HG03108 (cell line): ENCODE results near the gene EDIL3.
"Not testable (repeated sequence)": the region's sequence is repeated elsewhere in the genome, so short reads cannot be mapped to it uniquely, and the experiment has no call there.

Source experiments
- ATAC-seq: cut with Tn5 transposase; IDR thresholded peaks from one replicate; pipeline ENCODE4 v1.9.1; 2021; ENCODE audit warnings: moderate library complexity; ENCODE audit not compliant: unreplicated experiment

The EDIL3 gene

DNA sequence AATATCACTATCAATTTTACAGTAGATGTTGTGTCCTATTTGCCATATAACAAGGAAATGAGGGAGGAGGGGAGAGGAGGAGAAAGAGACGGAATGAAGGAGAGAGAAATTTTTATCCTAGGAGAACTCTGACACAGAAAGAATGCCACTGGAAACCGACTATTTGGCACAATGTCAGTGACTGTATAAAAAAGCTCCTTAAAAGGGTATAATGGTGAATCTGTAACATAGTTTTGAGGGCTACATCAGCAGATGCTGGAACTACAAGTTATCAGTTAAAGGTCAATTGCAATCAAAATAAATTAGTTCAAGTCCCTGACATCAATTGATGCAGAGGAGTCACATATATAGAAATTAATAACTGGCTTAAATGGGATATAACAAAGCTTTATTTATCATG, 5.7 kb downstream of the EDIL3 start:
- ATAC-seq: no peak

DNA sequence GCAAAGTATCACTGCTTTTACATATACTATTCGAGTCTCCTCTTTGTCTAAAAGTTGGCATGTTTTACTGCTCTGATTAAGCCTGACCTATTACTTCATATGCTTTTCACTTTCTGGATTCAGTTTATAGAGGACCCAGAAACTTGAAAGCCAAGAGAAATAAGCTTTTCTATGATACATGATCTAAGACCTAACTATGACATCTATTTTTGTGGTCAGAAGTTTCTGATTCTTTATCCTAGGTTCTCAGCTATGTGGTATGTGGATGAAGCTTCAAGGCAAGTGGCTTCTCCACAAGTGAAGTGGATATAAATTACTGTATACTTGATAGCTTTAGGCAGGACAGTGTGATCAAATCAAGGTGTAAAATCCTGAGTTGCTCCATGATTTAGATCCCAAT, 6.3 kb downstream of the EDIL3 start:
- no peak for ATAC-seq

DNA sequence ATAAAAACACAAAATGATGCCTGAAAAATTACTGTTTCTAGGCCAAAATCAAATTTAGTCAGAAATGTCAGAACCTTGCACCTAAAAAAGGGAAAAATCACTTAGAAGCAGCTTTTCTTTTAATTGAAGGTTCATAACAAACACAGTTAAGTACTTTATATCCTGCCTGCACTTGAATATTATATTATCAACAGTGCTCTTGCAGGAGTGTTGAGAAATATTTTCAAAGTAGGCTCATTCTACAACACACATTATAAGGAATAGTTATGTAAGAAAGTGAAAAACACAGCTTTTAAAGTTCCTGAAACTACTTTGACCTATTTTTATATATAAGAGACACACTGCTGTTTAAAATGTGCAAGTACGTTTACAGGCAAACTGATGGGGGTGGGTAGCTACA, 8.3 kb downstream of the EDIL3 start:
- no peak for ATAC-seq

DNA sequence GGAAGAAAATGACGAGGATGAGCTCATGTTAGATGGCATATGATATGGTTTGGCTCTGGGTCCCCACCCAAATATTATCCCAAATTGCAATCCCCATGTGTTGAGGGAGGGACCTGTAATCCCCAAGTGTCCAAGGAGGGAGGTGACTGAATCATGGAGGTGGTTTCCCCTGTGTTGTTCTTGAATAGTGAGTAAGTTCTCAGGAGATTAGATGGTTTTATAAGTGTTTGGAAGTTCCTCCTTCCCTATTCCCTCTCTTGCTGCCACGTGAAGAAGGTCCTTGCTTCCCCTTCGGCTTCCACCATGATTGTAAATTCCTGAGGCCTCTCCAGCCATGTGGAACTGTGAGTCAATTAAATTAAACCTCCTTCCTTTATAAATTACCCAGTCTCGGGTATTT, 10.1 kb downstream of the EDIL3 start:
- no peak for ATAC-seq

DNA sequence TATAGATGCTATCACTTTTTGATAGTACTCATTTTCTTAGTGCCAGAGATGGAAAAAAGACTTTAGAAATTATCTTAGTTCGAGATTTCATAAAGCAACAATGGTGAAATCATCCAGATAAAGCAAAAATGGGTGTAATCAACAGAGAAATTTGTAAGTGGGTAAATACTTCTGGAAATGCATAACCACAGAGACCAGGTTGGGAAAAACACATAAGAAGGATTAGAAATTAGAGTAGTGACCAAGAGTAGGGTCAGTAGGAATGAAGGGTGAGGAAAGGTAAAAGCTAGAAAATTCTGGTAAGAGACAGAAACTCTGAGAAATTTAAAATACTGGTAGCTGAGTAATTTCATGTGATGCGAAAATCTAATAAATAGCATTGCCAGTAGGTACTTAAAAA, 11.2 kb downstream of the EDIL3 start:
- no peak for ATAC-seq

DNA sequence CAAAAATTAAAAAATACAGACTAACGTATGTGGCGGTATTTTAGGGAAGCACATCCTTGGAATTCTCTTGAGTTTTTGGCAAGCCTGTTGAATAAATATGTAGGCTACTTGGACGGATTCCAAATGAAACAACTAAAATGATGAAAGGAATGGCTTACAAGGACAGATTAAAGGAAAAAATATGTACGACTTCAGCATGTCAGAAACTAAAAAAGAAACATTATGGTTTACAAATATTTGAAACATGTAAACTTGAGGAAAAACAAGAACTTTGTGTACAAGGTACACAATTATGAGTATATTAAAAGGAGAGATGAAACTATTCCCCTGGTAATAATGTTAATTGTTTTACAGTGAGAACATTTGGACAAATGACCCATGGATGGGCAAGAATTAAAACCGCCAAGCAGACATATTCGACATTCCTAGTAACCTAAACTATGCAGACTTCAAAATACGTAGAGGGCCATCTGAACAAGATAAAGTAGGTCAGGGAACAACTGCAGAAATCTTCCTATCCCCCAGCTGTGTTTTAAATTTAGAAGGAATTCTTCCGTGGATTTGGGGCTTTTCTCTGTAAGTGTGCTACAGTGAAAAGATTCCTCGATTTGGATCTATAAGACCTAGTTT, 12.5 kb downstream of the EDIL3 start:
- no peak for ATAC-seq

DNA sequence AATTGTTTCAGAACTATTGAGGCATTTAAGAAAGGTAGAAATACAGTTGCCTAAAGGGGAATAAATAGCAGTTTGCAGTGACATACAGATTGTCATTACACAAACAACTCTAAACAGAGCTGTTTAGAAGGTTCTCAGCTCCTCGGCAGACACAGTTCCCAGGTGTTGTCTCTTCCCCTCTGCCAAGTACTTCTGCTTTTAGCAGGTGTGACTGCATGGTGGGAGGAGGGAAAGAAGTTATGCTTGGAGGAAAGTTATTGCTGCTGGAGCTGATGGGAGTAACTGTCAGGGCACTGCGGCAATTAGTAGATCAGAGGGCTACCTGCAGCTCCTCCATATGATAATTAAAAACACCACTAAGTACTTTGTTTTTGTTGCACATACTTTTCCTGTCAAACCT, 14.5 kb downstream of the EDIL3 start:
- ATAC-seq: no peak

DNA sequence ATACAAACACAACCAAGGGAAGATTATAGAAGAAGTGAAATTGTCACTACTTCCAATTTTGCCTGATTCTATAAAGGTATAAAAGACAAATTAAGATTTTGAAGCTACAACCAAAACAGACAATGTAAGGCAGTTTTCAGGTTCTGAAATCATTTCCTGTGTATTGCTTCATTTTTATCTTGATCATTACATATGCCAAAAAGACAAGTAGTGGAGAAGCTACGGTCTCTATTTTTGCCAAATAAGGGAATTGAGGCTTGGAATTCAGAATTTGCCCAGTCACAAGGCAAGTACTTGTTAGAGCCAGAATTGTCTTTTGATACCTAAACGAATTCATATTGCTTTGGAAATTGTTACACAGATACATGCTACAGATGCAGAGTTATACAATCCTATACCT, 20.6 kb downstream of the EDIL3 start:
- no peak for ATAC-seq

DNA sequence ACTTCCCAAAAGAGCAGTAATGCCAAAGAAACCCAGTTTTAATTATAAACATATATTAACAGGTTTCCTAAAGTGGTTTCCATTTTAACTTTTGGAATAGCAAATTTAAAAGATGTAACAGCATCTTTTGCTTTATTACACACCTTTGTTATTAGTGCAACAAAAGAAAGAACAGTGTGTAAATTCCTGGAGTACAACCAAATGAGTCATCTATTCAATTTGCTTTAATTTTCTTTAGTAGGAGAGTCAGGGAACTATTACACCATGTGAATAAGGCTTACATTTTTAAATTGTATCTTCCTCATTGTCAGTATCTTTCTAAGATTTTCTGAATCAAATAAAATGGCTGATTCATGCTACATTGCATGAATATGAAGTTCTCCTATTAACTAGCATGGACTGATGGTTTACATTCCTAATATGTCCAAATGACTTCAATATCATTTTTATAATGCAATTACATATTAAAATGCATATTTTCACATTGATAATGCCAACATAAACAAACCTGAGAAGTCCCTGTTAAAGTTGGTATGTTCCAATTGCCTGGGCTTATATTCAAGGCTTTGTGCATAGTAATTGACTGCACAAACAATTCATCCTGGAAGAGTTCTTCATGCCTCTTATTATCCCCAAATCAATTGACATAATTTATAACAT, 22.5 kb downstream of the EDIL3 start:
- no peak for ATAC-seq

DNA sequence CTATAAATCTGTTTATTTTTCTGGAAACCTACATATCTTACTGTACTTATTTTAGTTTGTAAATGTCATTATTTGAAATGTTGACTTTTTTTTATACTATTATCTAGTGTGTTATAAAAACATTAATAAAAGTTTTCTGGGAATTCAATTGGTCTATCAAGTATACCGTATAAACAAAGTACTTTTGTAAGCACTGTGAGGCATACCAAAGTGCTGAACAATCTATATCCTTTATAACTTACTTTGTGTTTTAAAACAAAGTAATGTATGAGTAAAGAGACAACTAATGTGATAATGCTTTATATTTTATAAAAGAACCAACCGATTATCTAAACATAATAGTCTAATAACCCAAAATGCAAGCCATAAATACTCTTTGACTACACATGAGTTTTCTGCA, 23.1 kb downstream of the EDIL3 start:
- no peak for ATAC-seq

DNA sequence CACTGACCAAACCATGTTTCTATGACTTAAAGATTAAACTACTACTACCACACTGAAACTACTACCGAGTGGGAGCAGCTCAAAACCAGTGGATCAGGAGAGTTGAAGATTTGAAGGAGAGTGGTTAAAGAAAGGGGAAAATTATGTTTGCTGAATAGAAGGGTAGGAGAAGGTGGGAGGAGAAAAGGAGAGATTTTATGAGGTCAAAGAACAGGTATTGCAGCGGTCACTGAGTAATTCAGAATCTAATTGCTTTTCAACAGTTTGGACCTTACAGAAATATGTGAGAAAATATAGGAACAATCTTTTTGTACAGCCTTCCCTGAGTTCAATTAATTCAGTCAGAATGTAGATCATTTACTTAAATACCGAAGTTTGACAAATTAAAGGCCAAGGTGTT, 24.6 kb downstream of the EDIL3 start:
- no peak for ATAC-seq

DNA sequence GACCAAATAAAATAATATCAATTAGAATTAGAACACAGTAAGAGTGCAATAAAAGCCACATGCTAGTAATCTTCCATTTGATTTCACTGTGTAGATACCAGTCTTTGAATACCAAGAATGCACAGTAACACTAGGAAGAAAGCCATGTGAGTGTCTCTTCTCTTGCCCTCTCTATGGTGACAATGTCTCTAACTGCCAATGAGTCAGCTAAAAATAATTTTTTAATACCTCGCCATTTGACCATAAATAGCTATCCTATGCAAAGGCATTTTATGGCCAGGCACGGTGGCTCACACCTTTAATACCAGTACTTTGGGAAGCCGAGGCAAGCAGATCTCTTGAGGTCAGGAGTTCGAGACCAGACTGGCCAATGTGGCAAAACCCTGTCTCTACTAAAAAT, 30.6 kb downstream of the EDIL3 start:
- ATAC-seq: no peak

DNA sequence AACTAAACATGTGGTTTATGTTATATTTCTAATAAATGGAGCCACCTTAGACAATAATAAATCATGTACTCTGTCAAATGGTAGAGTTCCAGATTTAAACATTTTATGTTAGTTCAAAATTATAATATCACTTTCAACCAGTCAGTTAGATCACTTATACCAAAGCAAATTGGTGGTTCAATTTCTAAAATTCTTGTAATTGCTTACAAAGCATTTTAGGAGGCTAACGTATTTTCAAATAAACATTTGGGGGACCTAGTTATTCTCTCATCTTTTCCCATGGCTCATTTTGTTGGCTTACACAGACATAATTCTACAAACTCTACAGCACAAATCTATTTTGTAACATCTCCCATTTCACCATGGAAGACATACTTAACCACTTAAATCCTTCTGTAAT, 39.9 kb downstream of the EDIL3 start:
- no peak for ATAC-seq

DNA sequence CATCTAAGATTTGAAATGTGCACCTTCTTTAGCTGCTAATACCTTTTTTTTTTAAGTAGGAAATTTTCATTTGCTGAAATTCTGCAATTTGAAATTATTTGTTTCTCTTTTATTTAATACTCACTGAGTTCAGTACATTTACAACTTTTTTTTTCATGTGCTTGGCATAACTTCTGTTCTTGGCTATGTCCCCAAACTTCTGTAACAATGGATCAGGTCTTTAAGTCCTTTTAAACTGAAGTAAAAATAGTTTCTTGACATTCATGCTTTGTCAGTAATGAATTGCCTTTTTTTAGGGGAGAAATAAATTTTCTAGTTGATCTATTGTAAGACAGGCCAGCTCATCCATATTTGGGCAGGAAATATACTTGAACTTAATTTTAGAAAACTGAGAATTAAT, 41.5 kb downstream of the EDIL3 start:
- no peak for ATAC-seq

DNA sequence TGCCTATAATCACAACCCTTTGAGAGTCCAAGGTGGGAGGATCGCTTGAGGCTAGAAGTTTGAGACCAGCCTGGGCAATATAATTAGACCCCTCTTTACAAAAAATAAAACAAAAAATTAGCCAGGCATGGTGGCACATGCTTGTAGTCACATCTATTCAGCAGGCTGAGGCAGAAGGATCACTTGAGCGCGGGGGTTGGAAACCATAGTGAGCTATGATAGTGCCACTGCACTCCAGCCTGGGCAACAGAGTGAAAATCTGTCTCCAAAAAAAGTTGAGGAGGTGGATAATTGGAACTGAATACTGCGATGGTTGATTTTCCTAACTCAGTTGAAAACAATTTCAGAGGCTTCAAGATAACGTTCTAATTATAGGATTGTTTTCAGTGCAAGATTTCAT, 52.6 kb downstream of the EDIL3 start:
- no peak for ATAC-seq

DNA sequence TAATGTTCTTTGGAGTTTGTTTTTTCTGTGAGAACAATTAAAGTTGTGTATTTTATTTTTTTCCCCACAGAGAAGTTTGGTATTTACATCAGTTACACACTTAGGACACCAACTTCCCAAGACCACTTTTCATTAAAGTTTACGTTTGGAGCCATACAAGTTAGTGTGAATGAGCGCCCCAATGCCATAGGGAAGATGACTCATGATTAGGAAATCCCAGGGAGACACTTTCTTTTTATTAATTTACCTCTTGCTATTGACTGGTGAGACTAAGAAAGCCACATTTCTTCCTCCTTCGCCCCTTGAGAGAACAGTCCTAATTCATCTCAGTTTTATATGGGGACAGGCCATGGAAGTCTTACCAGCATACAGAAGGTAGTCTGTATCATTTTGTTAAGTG, 57.1 kb downstream of the EDIL3 start:
- ATAC-seq: no peak

DNA sequence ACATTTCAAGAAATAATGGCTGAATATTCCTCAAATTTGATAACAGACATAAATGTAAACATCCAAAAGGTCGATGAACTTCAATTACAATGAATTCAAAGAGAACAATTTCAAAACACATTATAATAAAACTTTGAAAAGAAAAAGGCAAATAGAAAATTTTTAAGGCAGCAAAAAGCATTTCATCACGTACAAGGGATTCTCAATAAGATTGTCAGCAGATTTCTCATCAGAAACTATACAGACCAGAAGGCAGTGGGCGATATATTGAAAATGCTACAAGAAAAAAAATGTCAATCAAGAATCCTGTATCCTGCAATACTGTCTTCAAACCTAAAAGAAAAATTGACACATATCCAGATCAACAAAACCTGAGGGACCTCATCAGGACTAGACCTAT, 62.0 kb downstream of the EDIL3 start:
- no peak for ATAC-seq

DNA sequence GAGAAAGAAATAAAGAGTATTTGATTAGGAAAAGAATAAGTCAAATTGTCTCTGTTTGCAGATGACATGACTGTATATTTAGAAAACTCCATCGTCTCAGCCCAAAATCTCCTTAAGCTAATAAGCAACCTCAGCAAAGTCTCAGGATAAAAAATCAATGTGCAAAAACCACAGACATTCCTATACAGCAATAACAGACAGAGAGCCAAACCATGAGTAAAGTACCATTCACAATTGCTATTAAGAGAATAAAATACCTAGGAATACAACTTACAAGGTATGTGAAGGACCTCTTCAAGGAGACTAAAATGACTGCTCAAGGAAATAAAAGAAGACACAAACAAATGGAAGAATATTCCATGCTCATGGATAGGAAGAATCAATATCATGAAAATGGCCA, 66.9 kb downstream of the EDIL3 start:
- ATAC-seq: not testable (repeated sequence)

DNA sequence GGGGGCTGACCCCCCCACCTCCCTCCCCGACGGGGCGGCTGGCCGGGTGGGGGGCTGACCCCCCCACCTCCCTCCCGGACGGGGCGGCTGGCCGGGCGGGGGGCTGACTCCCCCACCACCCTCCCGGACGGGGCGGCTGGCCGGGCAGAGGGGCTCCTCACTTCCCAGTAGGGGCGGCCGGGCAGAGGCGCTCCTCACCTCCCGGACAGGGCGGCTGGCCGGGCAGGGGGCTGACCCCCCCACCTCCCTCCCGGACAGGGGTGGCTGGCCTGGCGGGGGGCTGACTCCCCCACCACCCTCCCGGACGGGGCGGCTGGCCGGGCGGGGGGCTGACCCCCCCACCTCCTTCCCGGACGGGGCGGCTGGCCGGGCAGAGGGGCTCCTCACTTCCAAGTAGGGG, 72.4 kb downstream of the EDIL3 start:
- ATAC-seq: not testable (repeated sequence)

DNA sequence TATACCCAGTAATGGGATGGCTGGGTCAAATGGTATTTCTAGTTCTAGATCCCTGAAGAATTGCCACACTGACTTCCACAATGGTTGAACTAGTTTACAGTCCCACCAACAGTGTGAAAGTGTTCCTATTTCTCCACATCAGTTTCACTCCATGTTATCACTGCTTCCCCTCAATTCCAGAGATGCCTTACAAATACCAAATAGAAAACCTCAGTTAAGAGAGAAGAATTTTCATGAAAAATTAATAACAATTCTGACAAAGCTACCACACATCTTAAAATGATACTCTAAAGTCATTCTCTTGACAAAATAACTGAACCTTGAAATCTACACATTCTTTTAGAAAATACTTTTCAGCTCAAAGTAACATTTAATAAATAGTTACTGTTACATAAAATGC, 74.8 kb downstream of the EDIL3 start:
- ATAC-seq: not testable (repeated sequence)

DNA sequence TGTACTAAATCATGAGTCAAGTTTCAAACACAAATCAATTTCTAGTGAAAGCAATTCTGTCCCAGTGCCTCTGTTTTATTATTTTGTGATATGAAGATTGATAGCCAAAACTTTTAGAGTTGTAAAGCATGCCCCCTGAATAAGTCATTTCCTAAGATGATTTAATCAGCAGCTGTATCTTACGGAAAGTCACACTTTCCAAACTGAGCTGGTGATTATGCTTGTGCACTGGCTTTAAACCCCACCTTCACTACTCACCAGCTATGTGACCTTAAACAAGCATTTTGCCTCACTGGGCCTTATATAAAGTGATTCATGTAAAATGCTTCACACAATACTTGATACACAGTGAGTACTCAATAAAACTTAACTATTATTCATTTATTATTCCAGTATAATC, 78.1 kb downstream of the EDIL3 start:
- no peak for ATAC-seq

DNA sequence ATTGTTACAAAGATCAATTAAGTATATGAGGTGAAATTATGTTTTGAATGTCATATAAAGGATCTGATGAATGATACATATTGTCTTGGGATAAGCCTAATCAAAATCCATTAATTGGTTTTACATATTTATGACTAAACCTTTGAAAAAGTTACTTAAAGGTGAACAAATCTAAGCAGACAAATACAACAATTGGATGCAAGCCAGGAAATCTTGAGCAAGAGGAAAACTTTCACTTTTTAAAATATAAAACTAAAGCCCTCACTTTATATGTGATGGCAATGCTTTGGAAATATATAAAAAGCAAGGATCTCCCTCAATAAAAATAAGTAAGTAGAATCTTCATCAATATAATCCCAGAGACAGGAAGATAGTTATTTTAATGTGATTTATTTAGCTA, 80.1 kb downstream of the EDIL3 start:
- ATAC-seq: no peak

DNA sequence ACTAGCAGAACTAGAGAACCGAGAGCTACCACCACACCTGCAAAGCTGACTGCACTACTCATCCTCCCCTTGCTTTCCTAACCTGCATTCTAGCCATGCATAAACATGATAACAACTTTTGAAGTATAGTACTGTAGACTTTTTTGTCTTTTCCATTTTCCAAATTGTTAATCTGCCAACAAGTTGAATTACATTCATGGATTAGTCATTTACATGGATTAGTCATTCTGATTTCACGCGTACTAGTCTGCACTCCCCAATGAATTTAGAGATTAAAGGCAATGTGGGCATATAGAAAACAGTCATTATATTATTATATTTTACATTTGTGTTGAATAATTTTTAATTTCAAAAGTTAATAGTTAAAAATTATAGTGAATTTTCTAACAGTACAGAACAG, 81.4 kb downstream of the EDIL3 start:
- ATAC-seq: no peak
